PFSK-1 (cell line): ENCODE data around the gene MPEG1.

ENCODE experiments used
- FOXP2 ChIP-seq: optimal IDR thresholded peaks from 2 replicates; pipeline ENCODE3; 2011; ENCODE audit warnings: borderline replicate concordance, control low read depth, inconsistent platforms; ENCODE audit not compliant: insufficient read depth; ENCODE audit errors: extremely low read length, extremely low read depth
- POLR2AphosphoS5 ChIP-seq: IDR thresholded peaks from 2 replicates; pipeline ENCODE4 v1.6.1; 2012; ENCODE audit warnings: low read depth, mild to moderate bottlenecking, control low read depth, low read length, moderate library complexity
- SIN3A ChIP-seq: IDR thresholded peaks from 2 replicates; pipeline ENCODE4 v1.6.1; 2012; ENCODE audit warnings: mild to moderate bottlenecking, low read length, moderate library complexity, borderline replicate concordance; ENCODE audit not compliant: insufficient read depth
- TAF1 ChIP-seq: IDR thresholded peaks from 2 replicates; pipeline ENCODE4 v1.6.1; 2012; ENCODE audit warnings: low read length, control low read depth, borderline replicate concordance; ENCODE audit not compliant: insufficient read depth
- TF ChIP-seq, protein P1 (sequence below), 2 experiments: IDR thresholded peaks; 2 replicates each; pipeline versions ENCODE4 v1.6.1 to v1.8.0; 2011 to 2012; ENCODE audit warnings: low read depth in 2 of 2, low read length in 2 of 2, control low read depth in 1 of 2, inconsistent platforms in 1 of 2, mild to moderate bottlenecking in 1 of 2, moderate library complexity in 1 of 2; ENCODE audit not compliant: insufficient read depth in 1 of 2

DNA sequence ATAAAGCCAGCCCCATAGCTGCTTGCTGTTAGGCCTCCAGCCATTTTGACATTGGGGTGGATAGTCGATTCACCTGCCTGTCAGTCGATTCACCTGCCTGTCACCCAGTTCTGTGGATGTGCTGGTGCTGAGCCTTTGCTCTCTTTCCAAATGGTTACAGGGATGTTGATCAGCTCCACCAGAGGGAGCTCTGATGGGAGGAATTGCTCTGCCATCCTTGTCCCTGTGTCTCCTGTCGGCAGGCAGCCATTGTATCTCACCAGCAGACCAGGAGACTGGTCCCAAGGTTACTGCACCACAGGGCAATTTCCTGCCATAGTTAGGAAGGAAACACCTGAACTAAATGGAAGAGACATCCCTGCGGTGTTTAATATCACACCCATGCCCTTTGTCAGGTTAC, 6.1 kb downstream of the MPEG1 start:
- TF ChIP-seq SIN3A (no peak), POLR2AphosphoS5 (no peak), TAF1 (no peak), FOXP2 (no peak)
- TF ChIP-seq, protein P1, sequence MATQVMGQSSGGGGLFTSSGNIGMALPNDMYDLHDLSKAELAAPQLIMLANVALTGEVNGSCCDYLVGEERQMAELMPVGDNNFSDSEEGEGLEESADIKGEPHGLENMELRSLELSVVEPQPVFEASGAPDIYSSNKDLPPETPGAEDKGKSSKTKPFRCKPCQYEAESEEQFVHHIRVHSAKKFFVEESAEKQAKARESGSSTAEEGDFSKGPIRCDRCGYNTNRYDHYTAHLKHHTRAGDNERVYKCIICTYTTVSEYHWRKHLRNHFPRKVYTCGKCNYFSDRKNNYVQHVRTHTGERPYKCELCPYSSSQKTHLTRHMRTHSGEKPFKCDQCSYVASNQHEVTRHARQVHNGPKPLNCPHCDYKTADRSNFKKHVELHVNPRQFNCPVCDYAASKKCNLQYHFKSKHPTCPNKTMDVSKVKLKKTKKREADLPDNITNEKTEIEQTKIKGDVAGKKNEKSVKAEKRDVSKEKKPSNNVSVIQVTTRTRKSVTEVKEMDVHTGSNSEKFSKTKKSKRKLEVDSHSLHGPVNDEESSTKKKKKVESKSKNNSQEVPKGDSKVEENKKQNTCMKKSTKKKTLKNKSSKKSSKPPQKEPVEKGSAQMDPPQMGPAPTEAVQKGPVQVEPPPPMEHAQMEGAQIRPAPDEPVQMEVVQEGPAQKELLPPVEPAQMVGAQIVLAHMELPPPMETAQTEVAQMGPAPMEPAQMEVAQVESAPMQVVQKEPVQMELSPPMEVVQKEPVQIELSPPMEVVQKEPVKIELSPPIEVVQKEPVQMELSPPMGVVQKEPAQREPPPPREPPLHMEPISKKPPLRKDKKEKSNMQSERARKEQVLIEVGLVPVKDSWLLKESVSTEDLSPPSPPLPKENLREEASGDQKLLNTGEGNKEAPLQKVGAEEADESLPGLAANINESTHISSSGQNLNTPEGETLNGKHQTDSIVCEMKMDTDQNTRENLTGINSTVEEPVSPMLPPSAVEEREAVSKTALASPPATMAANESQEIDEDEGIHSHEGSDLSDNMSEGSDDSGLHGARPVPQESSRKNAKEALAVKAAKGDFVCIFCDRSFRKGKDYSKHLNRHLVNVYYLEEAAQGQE (IDR thresholded peaks at IDR 0.05; ENCODE audit: insufficient read depth in 1 of 2, low read depth in 2 of 2, low read length in 2 of 2) = no peak
